T-helper 1 cell treated with Interleukin-12 subunit alpha and Interleukin-12 subunit beta and Interleukin-4 antibody, amounts not matched to agents 30 ng/mL and 1 ng/mL, for 36 hours (primary cell): ENCODE results near the gene BARX1. TPM values are rescaled to one million over a fixed set of nuclear protein-coding genes. Genes with fewer than 3 reads are reported as not detected.
"Not testable (repeated sequence)": the region's sequence is repeated elsewhere in the genome, so short reads cannot be mapped to it uniquely, and the experiment has no call there.

Experiments
- intact Hi-C: fragments of 100-400 bp; cut with micrococcal nuclease; formaldehyde crosslinking; loops from one replicate; pipeline ENCODE4 v1.15.1; 2024
- total RNA-seq: library from RNA; stranded (reverse); gene quantifications from 2 replicates; pipeline ENCODE4 v1.2.3, GENCODE V29; 2022

BARX1 gene
- total RNA-seq, 1 donor from 2014 or later = not detected

DNA sequence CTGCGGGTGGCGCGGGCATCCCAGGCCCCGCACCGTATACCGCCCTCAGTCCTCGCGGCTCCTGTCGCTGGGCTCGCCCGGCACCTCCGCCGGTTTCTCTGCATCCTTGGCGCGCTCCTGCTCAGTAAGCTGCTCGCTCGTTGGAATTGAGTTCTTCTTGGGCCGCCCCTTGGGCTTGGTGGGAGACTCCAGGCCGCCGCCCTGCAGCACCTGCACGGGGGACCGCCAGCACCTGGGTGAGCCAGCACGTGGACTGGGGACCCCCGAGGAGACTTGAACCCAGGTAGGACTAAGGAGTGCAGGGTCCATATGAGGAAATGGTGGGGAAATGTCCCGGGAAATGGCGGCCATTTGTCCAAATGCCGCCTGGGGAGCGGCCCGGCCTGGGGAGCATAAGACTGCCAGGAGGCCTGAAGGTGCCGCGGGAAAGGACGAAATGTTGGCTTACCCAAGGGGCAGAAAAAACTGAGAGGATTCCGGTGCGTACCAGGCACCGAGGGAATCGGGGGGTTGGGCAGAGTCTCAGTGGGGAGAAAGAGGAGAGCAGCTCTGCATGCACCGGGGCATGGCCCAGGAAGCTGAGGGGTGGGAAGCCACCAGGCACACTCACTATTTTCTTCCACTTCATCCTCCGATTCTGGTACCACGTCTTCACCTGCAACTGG, 2.9 kb downstream of the BARX1 start:
- intact Hi-C loops = no loop called here

GRCh38 chr9:93951655-93952118, 3.5 kb downstream of the BARX1 start:
- intact Hi-C loops = no loop called here

- intact Hi-C loops = no loop called here
These were observed 4.2 kb downstream of the BARX1 start for GRCh38 chr9:93950619-93951601.

DNA sequence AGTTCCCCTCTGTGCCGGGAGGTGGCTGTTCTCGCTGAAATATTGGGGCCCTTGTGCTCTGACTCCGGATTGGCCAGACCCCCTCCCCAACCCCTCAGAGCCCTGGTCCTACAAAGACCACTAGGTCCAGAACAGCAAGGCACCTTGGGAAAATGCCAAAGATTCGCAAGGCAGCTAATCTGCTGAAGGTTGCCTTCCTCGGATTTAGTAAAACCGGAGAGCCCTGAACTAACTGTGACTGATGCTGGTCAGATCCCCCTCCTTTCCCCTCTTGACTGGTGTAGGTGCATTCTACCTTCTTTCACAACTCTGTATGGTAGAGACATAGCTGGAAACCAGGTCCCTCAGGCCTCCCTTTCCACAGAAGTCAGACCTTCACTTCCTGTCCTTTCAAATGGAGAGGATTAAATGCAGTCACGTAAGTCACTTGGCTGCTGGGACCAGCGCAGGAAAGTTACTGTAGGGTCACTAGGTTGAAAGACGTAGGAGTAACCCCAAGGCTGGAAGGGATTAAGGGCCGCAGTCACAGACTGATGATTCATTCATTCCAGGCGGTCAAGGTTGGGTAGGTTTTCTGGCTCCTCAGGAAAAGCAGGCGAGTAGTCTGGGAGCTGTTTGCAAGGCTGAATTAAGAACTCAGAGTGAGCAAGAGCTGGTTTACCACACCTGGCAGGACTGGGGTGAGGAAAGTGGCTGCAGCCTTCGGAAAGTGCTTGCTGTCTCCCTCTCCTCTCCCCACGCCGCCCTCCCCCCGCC, 5.3 kb downstream of the BARX1 start:
- intact Hi-C loops = no loop called here

DNA sequence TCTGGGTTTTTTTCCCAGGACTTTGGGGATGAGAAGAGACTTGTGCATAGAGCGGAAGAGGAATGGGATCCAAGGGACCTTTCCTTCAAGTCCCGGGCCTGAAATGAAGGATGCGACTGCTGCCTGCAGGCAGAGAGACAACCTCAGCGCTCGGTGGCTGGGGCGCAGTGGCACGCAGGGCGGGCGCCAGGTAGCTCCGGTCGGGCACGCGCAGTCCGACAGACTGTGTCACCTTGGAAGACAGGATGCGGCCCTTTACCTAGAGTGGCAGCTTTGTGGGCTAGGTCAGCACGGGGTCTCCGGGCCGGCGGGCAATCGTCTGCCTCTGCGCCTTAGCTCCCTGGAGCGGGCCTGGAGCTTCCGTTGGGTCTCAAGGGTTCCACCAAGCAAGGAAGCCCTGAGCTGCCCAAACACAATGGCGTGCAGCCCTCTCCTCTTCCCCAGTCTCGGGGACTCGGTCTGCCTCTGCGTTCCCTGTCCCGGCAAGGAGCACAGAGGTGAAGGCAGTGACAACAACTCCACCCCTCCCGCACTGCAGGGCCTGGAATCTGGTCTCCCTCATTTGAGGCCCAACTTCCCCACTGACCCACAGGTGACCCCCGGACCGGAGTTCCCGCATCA, 6.0 kb downstream of the BARX1 start:
- intact Hi-C loops = no loop called here

DNA sequence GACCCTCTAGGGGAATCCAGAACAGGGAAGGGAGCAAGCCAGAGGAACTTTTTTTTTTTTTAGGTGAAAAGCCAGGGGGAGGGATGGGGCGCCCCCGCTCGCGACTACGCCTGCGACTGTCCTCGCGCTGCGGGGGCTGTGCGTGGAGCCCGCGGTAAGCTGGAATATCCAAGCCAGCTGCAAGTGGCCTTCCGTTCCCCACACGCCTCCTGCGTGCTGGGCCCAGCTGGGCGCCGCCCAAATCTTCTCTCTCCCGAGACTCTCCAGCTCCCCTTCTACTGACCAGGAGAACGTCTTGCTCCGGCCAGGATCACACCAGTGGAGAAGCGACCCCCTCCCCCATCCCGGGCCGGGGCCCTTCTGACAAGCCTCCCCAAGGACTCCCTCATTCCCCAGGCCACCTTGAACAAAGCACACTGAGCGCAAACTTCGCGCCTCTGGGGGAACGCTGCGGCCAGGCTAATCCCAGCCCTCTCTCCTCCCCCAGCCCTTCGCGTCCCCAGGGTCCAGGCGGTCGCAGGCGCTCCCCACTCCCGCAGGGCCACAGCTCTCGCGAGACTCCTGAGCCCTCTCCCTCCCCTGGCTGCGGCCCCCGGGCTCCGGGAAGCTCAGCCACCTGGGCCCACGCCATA, 6.6 kb downstream of the BARX1 start:
- intact Hi-C loops = no loop called here

DNA sequence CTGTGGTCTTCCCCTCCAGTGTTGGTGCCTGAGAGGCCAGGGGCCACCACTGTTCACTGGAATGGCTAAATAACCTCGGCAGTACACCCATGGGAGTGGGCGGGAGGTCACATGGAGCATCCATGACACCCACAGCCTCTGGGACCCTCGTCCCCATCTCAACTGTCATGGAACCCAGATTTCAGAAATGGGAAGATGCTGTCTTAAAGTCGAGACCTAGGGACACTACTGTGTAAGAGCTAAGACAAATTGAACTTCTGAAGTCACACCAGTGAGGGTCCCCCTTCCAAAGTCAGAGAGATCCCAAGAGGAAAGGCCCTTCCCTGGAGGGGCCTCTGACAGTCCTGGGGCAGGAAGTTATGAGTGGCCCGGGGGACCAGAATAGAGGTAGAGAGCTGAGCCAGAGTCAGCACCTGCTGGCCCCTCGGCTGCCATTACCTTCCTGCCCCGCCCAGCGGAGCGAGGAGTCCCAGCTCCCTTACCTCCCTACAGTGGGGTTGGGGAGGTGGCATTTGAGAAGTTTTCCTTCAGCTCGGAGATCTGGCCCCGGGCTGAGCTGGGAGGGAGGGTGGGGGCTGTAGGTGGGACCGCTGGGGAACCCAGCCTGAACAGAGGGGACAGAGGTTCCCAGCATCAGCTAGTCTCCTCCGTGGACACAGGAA, 7.6 kb downstream of the BARX1 start:
- intact Hi-C loops = no loop called here

DNA sequence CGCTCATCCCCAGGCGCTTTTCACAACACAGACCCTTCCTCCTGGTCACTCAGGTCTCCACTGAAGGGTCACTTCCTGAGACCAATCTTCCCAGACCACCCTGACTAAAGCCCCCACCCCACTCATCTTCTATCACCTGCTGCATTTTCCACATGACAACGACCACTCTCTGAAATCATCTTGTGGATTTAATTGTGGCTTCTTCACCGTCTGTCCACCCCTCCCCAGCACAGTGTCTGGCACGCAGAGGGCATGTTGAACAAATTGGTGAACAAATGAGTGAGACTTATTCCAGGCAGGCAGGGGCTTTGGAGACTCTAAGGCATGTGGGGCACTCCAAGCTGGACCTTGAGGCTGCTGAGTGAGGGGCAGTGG, 8.8 kb downstream of the BARX1 start:
- intact Hi-C loops = no loop called here

GRCh38 chr9:93945400-93946337, 9.5 kb downstream of the BARX1 start:
- intact Hi-C loops = no loop called here

- intact Hi-C loops = no loop called here
These were observed 11.1 kb downstream of the BARX1 start for GRCh38 chr9:93944011-93944410.

DNA sequence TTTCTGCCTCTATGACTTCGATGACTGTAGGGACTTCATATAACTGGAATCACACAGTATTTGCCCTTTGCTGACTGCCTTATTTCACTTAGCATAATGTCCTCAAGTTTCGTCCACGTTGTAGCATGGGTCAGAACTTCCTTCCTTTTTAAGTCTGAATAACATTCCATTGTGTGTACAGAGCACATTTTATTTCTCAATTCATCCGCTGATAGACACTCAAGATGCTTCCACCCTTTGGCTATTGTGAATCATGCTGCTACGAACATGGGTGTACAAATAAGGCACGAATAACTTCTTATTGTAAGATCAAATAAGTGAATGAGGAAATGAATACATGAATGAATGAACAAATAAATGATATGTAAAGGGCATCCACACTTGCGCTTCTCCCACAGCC, 13.0 kb downstream of the BARX1 start:
- intact Hi-C loops = no loop called here

- intact Hi-C loops = no loop called here
These were observed 13.7 kb downstream of the BARX1 start for GRCh38 chr9:93941493-93941892.

DNA sequence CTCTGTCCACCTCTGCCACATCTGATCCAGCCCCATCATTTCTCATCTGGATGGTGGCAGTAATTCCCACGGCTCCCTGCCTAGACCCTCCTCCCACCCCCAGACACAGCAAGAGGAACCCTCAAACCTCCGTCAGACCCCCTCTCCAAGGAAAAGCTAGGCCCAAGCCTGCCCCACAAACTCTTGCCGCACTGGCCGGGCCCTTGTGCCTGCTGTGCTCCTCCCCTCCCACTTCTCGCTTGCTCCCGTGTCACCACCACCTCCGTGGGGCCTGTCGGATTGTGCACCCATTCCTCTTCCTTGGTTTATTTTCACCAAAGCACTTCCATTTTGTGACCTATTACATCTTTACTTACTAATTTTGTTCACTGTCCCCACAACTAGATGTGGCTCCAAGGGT, 14.2 kb downstream of the BARX1 start:
- intact Hi-C loops = no loop called here

GRCh38 chr9:93939589-93939988, 15.6 kb downstream of the BARX1 start:
- intact Hi-C loops = not testable (repeated sequence)

- intact Hi-C loops = no loop called here
These were observed 18.0 kb downstream of the BARX1 start for GRCh38 chr9:93937193-93937592.

DNA sequence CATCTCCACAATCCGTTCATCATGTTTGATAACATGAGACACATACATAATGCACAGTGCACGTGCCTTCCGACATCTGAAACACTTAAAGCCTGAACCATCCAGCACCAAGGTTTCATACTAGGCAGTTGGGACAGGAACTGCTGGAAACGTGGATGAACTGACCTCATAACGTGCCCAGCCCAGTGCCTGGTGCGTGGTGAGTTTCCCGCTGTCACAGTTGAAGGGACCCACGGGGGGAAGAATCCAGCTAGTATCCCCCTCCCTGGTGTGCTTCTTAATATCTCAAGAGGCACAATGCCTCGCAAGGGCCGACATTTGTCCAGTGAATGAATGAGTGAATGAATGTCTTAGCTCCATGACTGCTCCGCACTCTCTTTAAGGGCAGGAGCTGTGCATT, 23.2 kb downstream of the BARX1 start:
- intact Hi-C loops = no loop called here

DNA sequence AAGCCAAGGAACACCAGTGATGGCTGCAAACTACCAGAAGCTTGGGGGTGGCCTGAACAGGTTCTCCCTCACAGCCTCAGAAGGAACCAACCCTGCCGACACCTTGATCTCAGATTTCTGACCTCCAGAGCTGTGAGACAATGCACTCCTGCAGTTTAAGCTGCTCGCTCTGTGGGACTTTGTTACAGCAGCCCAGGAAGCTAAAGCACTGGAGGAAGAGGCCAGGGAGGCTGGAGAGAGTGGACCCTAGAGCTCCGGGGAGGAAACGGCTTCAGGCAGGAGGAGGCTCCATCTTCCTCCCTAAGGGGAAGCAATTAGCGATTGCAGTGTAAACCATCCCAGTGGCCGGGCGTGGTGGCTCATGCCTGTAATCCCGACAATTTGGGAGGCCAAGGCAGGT, 25.1 kb downstream of the BARX1 start:
- intact Hi-C loops = no loop called here

DNA sequence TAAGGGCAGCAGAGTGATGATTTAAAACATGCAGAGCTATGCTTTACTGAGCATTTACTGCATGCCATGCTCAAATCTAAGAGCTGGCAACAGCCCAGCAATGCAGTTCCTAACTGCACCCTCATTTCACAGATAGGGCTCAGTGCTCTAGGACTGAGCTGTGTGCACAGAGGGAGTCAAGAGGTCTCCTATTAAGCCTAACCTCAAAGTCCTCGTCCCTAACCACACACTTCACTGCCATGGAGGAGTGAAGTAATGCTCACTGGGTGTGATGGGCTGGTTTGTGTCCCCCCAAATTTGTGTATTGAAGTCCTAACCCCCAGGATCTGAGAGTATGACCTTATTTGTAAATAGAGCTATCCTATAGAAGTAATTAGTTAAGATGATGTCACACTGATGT, 25.9 kb downstream of the BARX1 start:
- intact Hi-C loops = no loop called here

- intact Hi-C loops = no loop called here
These were observed 32.6 kb downstream of the BARX1 start for GRCh38 chr9:93922535-93922934.
